ENCODE results near the gene LRRC59. TPM values are rescaled to one million over a fixed set of nuclear protein-coding genes. Genes with fewer than 3 reads are reported as not detected.

Gene LRRC59
- total and polyA plus RNA-seq, 2 of the 8 experiments (the other 6 are each of a cell fraction or from before 2014, with no cell fraction given), result 48.3 to 117 TPM

GRCh38 chr17:50423553-50424159, 26.3 kb upstream of the LRRC59 start:
- no peaks in the 10 kb centered on the region for H3K36me3 ChIP-seq (ENCODE audit: control insufficient read depth in 2 of 4, insufficient read depth in 4 of 4, low read length in 3 of 4)
- peaks cover 6 to 13% (median 10%) of the 10 kb centered on the region in 4 experiments for H3K4me1 ChIP-seq (replicated peaks in 1 of 4; ENCODE audit: control insufficient read depth in 3 of 4, insufficient read depth in 4 of 4, low read length in 3 of 4)
- no peak overlapping the region for H4K91ac ChIP-seq (replicated peaks; ENCODE audit: insufficient read length, low read length)
- H3K27ac ChIP-seq (ENCODE audit: low read depth, low read length), result no peak overlapping the region
- H3K23ac ChIP-seq (ENCODE audit: insufficient read length), result no peak overlapping the region
- no peak overlapping the region for H2BK20ac ChIP-seq (ENCODE audit: low read length)
- 70% methylated on average over 6 of the region's 6 CpGs; no CpG with 5 or more reads in 1 of the 2 experiments for WGBS, 2 experiments (ENCODE audit: extremely low coverage in 1 of 2, insufficient coverage in 1 of 2, insufficient read length in 1 of 2, insufficient replicate concordance in 2 of 2, low coverage in 1 of 2, low lambda C conversion rate in 2 of 2, missing lambda C conversion rate in 1 of 2)
- H3K9ac ChIP-seq (replicated peaks in 1 of 4; ENCODE audit: extremely low read depth in 1 of 4, low read depth in 3 of 4, low read length in 3 of 4), result no peak overlapping the region
- H2AFZ ChIP-seq (ENCODE audit: low read length), result no peak overlapping the region
- no peak overlapping the region for H3K4ac ChIP-seq (replicated peaks; ENCODE audit: insufficient read length, low read depth, low read length)
- no peak overlapping the region for H3K4me2 ChIP-seq (ENCODE audit: insufficient read depth in 1 of 2, low read depth in 2 of 2, low read length in 2 of 2)
- H3K79me1 ChIP-seq (ENCODE audit: low read depth, low read length), result no peaks in the 10 kb centered on the region
- H2BK5ac ChIP-seq (ENCODE audit: low read depth, low read length), result no peak overlapping the region
- H4K8ac ChIP-seq (ENCODE audit: extremely low read depth, insufficient read depth, low read length), result no peak overlapping the region
- no peak overlapping the region for H2BK15ac ChIP-seq (ENCODE audit: low read length)
- H3K14ac ChIP-seq (ENCODE audit: insufficient read length), result no peak overlapping the region
- H4K20me1 ChIP-seq (replicated peaks in 1 of 2; ENCODE audit: control insufficient read depth in 1 of 2, insufficient read depth in 2 of 2, low read length in 2 of 2), result no peaks in the 10 kb centered on the region
- no peak overlapping the region for H2BK12ac ChIP-seq (ENCODE audit: low read depth, low read length)
- no peak overlapping the region for H3K18ac ChIP-seq (ENCODE audit: extremely low read depth, low read length)
- POLR2A ChIA-PET (ENCODE audit: partially characterized antibody), result no interaction called here
- DNase-seq (ENCODE audit: low read depth in 1 of 2, low spot score in 2 of 2) (no peak), FAIRE-seq (no peak)
- peaks cover 0 to 2% (median 0%) of the 10 kb centered on the region in 4 experiments; a peak in 3 of 7 replicates for H3K27me3 ChIP-seq (replicated peaks in 1 of 4; ENCODE audit: control insufficient read depth in 3 of 4, extremely low read depth in 1 of 4, insufficient read depth in 3 of 4, low read length in 3 of 4)
- H3K4me3 ChIP-seq (ENCODE audit: extremely low read depth in 1 of 4, insufficient read depth in 2 of 4, low read depth in 3 of 4, low read length in 4 of 4), result no peak overlapping the region
- CTCF ChIA-PET (ENCODE audit: partially characterized antibody), result interaction anchor here (1.1 to 2.2 kb wide), 2 partner anchors 26 to 419 kb away, joined by 3 to 14 read pairs; partner anchors contain the start of gene LRRC59
- H3K9me3 ChIP-seq (ENCODE audit: insufficient read depth in 2 of 2, low read depth in 1 of 2, low read length in 1 of 2), result peaks cover 3% of the 10 kb centered on the region in 2 experiments; a peak in 1 of 4 replicates
- H3K79me2 ChIP-seq (ENCODE audit: control insufficient read depth in 1 of 2, insufficient read depth in 2 of 2, low read length in 2 of 2), result no peaks in the 10 kb centered on the region
- H2AK5ac ChIP-seq (ENCODE audit: low read depth, low read length), result no peak overlapping the region
- H3K23me2 ChIP-seq (ENCODE audit: low read depth, low read length), result peaks cover 11% of the 10 kb centered on the region; the same call in 1 of the 2 replicates
- no peak overlapping the region for H3K56ac ChIP-seq (replicated peaks; ENCODE audit: insufficient read length, low read depth, low read length)
- H2BK120ac ChIP-seq (replicated peaks; ENCODE audit: low read depth, low read length), result no peak overlapping the region
- no peak overlapping the region for H4K5ac ChIP-seq (ENCODE audit: insufficient read length, low read depth, low read length)
- TF ChIP-seq ATF2 (IDR thresholded peaks at IDR 0.05; ENCODE audit: low read length), result no peak
- TF ChIP-seq EZH2 (IDR thresholded peaks at IDR 0.05; ENCODE audit: low read depth, low read length, severe bottlenecking), result no peak
- no peak for TF ChIP-seq SIRT6 (IDR thresholded peaks at IDR 0.05; ENCODE audit: low read length)
- TF ChIP-seq SIN3A (conservative IDR thresholded peaks at IDR 0.05 in 1 of 2, IDR thresholded peaks at IDR 0.05 in 1 of 2; ENCODE audit: low read depth in 1 of 2, low read length in 2 of 2), result no peak
- TF ChIP-seq RFX5 (IDR thresholded peaks at IDR 0.05; ENCODE audit: borderline replicate concordance, low read depth, low read length), result no peak
- TF ChIP-seq SP1 (IDR thresholded peaks at IDR 0.05; ENCODE audit: low read depth, low read length), result no peak
- no peak for TF ChIP-seq MAX (IDR thresholded peaks at IDR 0.05)
- no peak for TF ChIP-seq SIX5 (IDR thresholded peaks at IDR 0.05; ENCODE audit: low read depth, low read length)
- TF ChIP-seq SUZ12 (IDR thresholded peaks at IDR 0.05; ENCODE audit: low read length), result no peak
- TF ChIP-seq RNF2 (IDR thresholded peaks at IDR 0.05; ENCODE audit: borderline replicate concordance, low read depth, low read length, missing control alignments, poor library complexity, severe bottlenecking), result no peak
- TF ChIP-seq CHD1 (IDR thresholded peaks at IDR 0.05; ENCODE audit: low read depth, low read length), result no peak
